DND-41 (cell line): ENCODE results near the gene YIPF4.

ENCODE experiments used
- CTCF ChIP-seq: IDR thresholded peaks from 2 replicates; pipeline ENCODE4 v1.5.1; 2012; ENCODE audit warnings: borderline replicate concordance, low read length, moderate library complexity, mild to moderate bottlenecking; ENCODE audit not compliant: poor library complexity, severe bottlenecking; ENCODE audit errors: extremely low read depth
- EZH2 ChIP-seq: IDR thresholded peaks from 3 replicates; pipeline ENCODE4 v1.6.1; 2012; ENCODE audit warnings: borderline replicate concordance, low read depth, mild to moderate bottlenecking, moderate library complexity, low read length, inconsistent platforms; ENCODE audit not compliant: severe bottlenecking

- TF ChIP-seq CTCF (no peak), EZH2 (no peak)
These were observed 27.4 kb upstream of the YIPF4 start for GRCh38 chr2:32250290-32250689.
